ENCODE measurements around the gene WARS2.

DNA sequence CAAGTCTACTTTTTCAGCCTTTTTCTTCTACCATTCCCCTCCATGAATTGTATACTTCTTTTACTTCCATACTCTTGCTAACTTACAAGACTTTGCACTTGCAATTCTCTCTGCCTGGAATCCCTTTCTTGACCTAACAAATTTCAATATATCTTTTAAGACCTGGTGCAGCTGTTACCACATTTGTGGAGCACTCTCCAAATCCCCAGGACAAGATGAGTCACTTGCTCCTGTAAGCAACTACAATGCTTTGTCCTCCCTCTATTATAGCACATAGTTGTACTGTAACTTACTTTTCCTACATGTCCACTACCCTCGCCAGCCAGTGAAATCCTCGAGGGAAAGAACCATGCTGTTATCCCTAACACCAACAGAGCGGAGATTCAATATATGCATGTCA, 43.1 kb downstream of the WARS2 start:
- TF ChIP-seq, protein P1, sequence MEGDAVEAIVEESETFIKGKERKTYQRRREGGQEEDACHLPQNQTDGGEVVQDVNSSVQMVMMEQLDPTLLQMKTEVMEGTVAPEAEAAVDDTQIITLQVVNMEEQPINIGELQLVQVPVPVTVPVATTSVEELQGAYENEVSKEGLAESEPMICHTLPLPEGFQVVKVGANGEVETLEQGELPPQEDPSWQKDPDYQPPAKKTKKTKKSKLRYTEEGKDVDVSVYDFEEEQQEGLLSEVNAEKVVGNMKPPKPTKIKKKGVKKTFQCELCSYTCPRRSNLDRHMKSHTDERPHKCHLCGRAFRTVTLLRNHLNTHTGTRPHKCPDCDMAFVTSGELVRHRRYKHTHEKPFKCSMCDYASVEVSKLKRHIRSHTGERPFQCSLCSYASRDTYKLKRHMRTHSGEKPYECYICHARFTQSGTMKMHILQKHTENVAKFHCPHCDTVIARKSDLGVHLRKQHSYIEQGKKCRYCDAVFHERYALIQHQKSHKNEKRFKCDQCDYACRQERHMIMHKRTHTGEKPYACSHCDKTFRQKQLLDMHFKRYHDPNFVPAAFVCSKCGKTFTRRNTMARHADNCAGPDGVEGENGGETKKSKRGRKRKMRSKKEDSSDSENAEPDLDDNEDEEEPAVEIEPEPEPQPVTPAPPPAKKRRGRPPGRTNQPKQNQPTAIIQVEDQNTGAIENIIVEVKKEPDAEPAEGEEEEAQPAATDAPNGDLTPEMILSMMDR (IDR thresholded peaks at IDR 0.05; ENCODE audit: low read length) = no peak
- no peak for TF ChIP-seq EZH2 (IDR thresholded peaks at IDR 0.05; ENCODE audit: borderline replicate concordance, low read length)

All from OCI-LY1 (cell line).